SK-N-SH (cell line): Measurements from ENCODE around the gene CAPN5. TPM values are rescaled to one million over a fixed set of nuclear protein-coding genes. Genes with fewer than 3 reads are reported as not detected.

Experiments
- CTCF ChIA-PET: fragments of 300-600, 350-600 bp; formaldehyde crosslinking; extraction: SDS; loops from one replicate; lab custom pipeline; 2021; lab: Yijun Ruan, JAX
- POLR2A ChIA-PET: fragments of 350-600 bp; sonication (Branson Sonifier 250); formaldehyde crosslinking; extraction: SDS; loops from one replicate; lab custom pipeline; 2020; ENCODE audit warnings: antibody characterized with exemption, inconsistent platforms; lab: Yijun Ruan, JAX
- DNase-seq: peaks from one replicate; pipeline ENCODE4 v3.0.0; 2012
- H2AFZ ChIP-seq: fragments of 200-600 bp; sonication (generic); 2 replicates; pipeline ENCODE4 v1.8.1; 2016; ENCODE audit warnings: antibody characterized with exemption, mild to moderate bottlenecking, low read depth
- H3F3A ChIP-seq: fragments of 200-600 bp; sonication (generic); replicated peaks from 2 replicates; pipeline ENCODE3; 2016; ENCODE audit warnings: antibody characterized with exemption, mild to moderate bottlenecking; ENCODE audit not compliant: insufficient read depth
- H3K27ac ChIP-seq, 2 experiments: fragments of 200-500 bp in 1 of 2; fragments of 200-600 bp in 1 of 2; sonication (Bioruptor generic) in 1 of 2; sonication (generic), shearing (Covaris generic) in 1 of 2; 2 replicates each; pipeline versions ENCODE4 v1.5.1 to v1.6.1; 2014 to 2016; ENCODE audit warnings: low read depth in 2 of 2, inconsistent platforms in 1 of 2, low read length in 1 of 2, mild to moderate bottlenecking in 1 of 2, mixed read lengths in 1 of 2
- H3K27me3 ChIP-seq: fragments of 200-600 bp; sonication (generic), shearing (Covaris generic); 2 replicates; pipeline ENCODE4 v1.6.1; 2016; ENCODE audit warnings: mixed run types; ENCODE audit not compliant: insufficient read depth
- H3K36me3 ChIP-seq, 2 experiments: fragments of 200-500 bp in 1 of 2; fragments of 200-600 bp in 1 of 2; sonication (Bioruptor generic) in 1 of 2; sonication (generic) in 1 of 2; replicated peaks in 1 of 2; 2 replicates each; pipeline versions ENCODE3 to v1.5.1; 2014 to 2016; ENCODE audit warnings: low read length in 1 of 2, mild to moderate bottlenecking in 1 of 2; ENCODE audit not compliant: insufficient read depth in 2 of 2, control insufficient read depth in 1 of 2
- H3K4me1 ChIP-seq, 2 experiments: fragments of 200-500 bp in 1 of 2; fragments of 200-600 bp in 1 of 2; sonication (Bioruptor generic) in 1 of 2; sonication (generic), shearing (Covaris generic) in 1 of 2; 2 replicates each; pipeline versions ENCODE4 v1.5.1 to v1.6.1; 2014 to 2016; ENCODE audit warnings: low read depth in 1 of 2, low read length in 1 of 2, mixed run types in 1 of 2; ENCODE audit not compliant: insufficient read depth in 2 of 2, control insufficient read depth in 1 of 2
- H3K4me2 ChIP-seq: fragments of 200-600 bp; sonication (generic), shearing (Covaris generic); 2 replicates; pipeline ENCODE4 v1.6.1; 2017; ENCODE audit warnings: mixed run types
- H3K4me3 ChIP-seq, 2 experiments: fragments of 200-500 bp in 1 of 2; fragments of 200-600 bp in 1 of 2; sonication (Bioruptor generic) in 1 of 2; sonication (generic), shearing (Covaris generic) in 1 of 2; 2 replicates each; pipeline versions ENCODE4 v1.5.1 to v1.8.1; 2014 to 2016; ENCODE audit warnings: low read depth in 2 of 2, inconsistent platforms in 1 of 2, low read length in 1 of 2, mild to moderate bottlenecking in 1 of 2, mixed read lengths in 1 of 2, moderate library complexity in 1 of 2
- H3K79me2 ChIP-seq: fragments of 200-600 bp; sonication (generic); 2 replicates; pipeline ENCODE4 v1.8.1; 2017; ENCODE audit warnings: mild to moderate bottlenecking; ENCODE audit not compliant: insufficient read depth
- H3K9ac ChIP-seq: fragments of 200-600 bp; sonication (generic); 2 replicates; pipeline ENCODE4 v1.6.1; 2017; ENCODE audit warnings: mixed run types
- H3K9me2 ChIP-seq: fragments of 200-600 bp; sonication (generic); 2 replicates; pipeline ENCODE4 v1.6.1; 2017; ENCODE audit warnings: mixed run types
- H3K9me3 ChIP-seq: fragments of 200-600 bp; sonication (generic); 2 replicates; pipeline ENCODE4 v1.6.1; 2017; ENCODE audit warnings: mixed run types, mild to moderate bottlenecking, moderate library complexity
- H4K20me1 ChIP-seq: fragments of 200-600 bp; sonication (generic); 2 replicates; pipeline ENCODE4 v1.6.1; 2017; ENCODE audit warnings: mild to moderate bottlenecking, mixed run types; ENCODE audit not compliant: insufficient read depth
- CTCF ChIP-seq: fragments of 200-600 bp; sonication (generic); IDR thresholded peaks from 2 replicates; pipeline ENCODE4 v1.6.1; 2017; ENCODE audit warnings: antibody characterized with exemption, mild to moderate bottlenecking, moderate library complexity
- GATA2 ChIP-seq: sonication (generic); formaldehyde crosslinking; IDR thresholded peaks from 2 replicates; pipeline ENCODE4 v1.5.0; 2020; ENCODE audit warnings: mild to moderate bottlenecking, missing genetic modification reagents
- MXI1 ChIP-seq: IDR thresholded peaks from 2 replicates; pipeline ENCODE4 v1.6.1; 2012; ENCODE audit warnings: mild to moderate bottlenecking, low read depth, low read length, improper control_type of control experiment
- RAD21 ChIP-seq: IDR thresholded peaks from 2 replicates; pipeline ENCODE4 v1.6.1; 2012; ENCODE audit warnings: mild to moderate bottlenecking, low read length
- SMC3 ChIP-seq: IDR thresholded peaks from 2 replicates; pipeline ENCODE4 v1.6.1; 2012; ENCODE audit warnings: low read depth, low read length, improper control_type of control experiment
- YY1 ChIP-seq: IDR thresholded peaks from 2 replicates; pipeline ENCODE4 v1.4.0; 2012; ENCODE audit warnings: low read depth, mild to moderate bottlenecking
- WGBS: methylation state at CpG from one replicate; pipeline ENCODE4 v1.1.6; 2017; ENCODE audit warnings: low lambda C conversion rate; 5-methylcytosine and 5-hydroxymethylcytosine counted together
- polyA plus RNA-seq, 3 experiments: library from polyadenylated mRNA; depleted of rRNA; stranded (reverse); fragments of >200 nt; gene quantifications; 2 replicates each; pipeline ENCODE4 v1.2.3, GENCODE V29; 2012
- TF ChIP-seq, protein P1 (sequence below): IDR thresholded peaks from 2 replicates; pipeline ENCODE4 v1.6.1; 2012; ENCODE audit warnings: mild to moderate bottlenecking, low read depth, low read length, moderate library complexity
- TF ChIP-seq, protein P2 (sequence below): fragments of 150-350 bp; IDR thresholded peaks from 2 replicates; pipeline ENCODE4 v1.6.1; 2016; ENCODE audit warnings: mild to moderate bottlenecking, low read depth, low read length

Gene CAPN5
- polyA plus RNA-seq, 1 of the 3 experiments (the other 2 are of a cell fraction): 33.1 TPM

DNA sequence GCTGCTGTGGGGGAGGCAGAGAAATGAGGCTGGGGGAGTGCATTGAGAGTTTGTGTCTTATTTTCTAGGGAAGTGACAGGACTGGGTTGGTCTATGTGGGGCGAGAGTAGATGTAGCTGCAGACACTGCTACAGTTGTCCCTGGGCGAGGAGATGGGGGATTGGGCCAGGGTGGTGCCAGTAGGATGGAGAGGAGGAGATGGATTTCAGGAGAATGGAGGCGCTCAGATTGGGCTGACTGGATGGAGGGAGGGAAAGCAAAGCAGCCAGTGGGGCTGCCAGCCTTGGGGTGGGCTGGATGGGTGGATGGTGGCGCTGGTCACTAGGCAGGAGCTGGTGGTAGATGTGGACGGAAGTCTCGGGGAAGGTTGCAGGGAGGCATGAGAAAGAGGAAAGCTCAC is 45.2 kb downstream of the CAPN5 start (continued):
- no peak for TF ChIP-seq CTCF

- no peak overlapping the region for H3K27ac ChIP-seq
- H3F3A ChIP-seq: peaks cover 12% of the 10 kb centered on the region
- H3K36me3 ChIP-seq: no peaks in the 10 kb centered on the region
- no peaks in the 10 kb centered on the region for H3K9me2 ChIP-seq
- no peaks in the 10 kb centered on the region for H4K20me1 ChIP-seq
- no peak overlapping the region for H3K9ac ChIP-seq
- peaks cover 10 to 31% of the 10 kb centered on the region in 2 experiments; a peak in 3 of 4 replicates for H3K4me1 ChIP-seq
- no peak overlapping the region for H3K4me3 ChIP-seq
- no peak overlapping the region for H3K4me2 ChIP-seq
- peaks cover 10% of the 10 kb centered on the region; the same call in 1 of the 2 replicates for H3K79me2 ChIP-seq
- 88% methylated on average over 15 of the region's 20 CpGs for WGBS
- TF ChIP-seq YY1: no peak
- no peak for TF ChIP-seq MXI1
- TF ChIP-seq, protein P1, sequence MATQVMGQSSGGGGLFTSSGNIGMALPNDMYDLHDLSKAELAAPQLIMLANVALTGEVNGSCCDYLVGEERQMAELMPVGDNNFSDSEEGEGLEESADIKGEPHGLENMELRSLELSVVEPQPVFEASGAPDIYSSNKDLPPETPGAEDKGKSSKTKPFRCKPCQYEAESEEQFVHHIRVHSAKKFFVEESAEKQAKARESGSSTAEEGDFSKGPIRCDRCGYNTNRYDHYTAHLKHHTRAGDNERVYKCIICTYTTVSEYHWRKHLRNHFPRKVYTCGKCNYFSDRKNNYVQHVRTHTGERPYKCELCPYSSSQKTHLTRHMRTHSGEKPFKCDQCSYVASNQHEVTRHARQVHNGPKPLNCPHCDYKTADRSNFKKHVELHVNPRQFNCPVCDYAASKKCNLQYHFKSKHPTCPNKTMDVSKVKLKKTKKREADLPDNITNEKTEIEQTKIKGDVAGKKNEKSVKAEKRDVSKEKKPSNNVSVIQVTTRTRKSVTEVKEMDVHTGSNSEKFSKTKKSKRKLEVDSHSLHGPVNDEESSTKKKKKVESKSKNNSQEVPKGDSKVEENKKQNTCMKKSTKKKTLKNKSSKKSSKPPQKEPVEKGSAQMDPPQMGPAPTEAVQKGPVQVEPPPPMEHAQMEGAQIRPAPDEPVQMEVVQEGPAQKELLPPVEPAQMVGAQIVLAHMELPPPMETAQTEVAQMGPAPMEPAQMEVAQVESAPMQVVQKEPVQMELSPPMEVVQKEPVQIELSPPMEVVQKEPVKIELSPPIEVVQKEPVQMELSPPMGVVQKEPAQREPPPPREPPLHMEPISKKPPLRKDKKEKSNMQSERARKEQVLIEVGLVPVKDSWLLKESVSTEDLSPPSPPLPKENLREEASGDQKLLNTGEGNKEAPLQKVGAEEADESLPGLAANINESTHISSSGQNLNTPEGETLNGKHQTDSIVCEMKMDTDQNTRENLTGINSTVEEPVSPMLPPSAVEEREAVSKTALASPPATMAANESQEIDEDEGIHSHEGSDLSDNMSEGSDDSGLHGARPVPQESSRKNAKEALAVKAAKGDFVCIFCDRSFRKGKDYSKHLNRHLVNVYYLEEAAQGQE: no peak
- no peak for TF ChIP-seq GATA2 (CRISPR knock-in tag)
- H3K9me3 ChIP-seq: no peaks in the 10 kb centered on the region
- ChIA-PET POLR2A (no interaction called here), CTCF (interaction anchor here (0.6 to 11.2 kb wide), 22 partner anchors 7 to 1168 kb away, joined by 3 to 111 read pairs (median 4); partner anchors contain the start of gene MYO7A)
- no peak for DNase-seq
- no peak overlapping the region for H2AFZ ChIP-seq
- H3K27me3 ChIP-seq: no peaks in the 10 kb centered on the region
Measured at GRCh38 chr11:77112641-77113381, 46.0 kb downstream of the CAPN5 start.

DNA sequence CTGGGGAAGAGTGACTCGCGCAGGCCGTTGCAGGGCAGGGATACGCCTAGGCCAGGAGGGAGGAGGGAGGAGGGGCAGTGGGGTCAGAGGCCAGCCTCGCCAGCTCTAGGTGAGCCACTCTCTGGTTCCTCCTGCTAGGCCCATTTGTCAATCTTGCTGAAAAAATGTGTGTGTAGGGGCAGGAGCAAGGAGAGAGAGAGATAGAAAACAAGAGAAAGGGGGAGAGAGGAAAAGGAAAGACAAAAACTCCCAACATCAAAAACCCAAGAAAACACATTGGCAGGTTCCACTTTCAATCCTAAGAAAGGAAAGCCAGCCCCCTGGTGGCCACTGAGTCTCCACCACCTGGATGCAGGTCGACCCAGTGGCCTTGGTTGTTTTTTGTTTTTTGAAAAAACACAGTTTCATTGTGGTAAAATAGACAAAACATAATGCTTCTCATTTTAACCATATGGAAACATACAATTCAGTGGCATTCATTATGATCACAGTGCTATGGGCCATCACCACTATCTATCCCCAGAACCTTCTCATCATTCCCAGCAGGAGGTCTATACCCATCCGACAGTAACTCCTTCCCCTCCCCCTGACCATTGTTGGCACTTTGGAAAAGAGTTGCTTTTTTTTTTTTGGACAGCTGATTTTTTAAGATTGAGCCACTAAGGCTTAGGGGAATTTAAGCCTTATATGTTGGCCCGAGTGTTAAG is 46.8 kb downstream of the CAPN5 start:
- Histone ChIP-seq H3K9ac (no peak overlapping the region), H3K4me2 (no peak overlapping the region), H3K4me3 (no peak overlapping the region; a peak in 1 of 4 replicates), H3K36me3 (peaks cover 0 to 4% of the 10 kb centered on the region in 2 experiments), H3K79me2 (peaks cover 10% of the 10 kb centered on the region; the same call in 1 of the 2 replicates), H3K27me3 (no peaks in the 10 kb centered on the region), H4K20me1 (no peaks in the 10 kb centered on the region), H3K4me1 (peaks cover 3 to 27% of the 10 kb centered on the region in 2 experiments; a peak in 3 of 4 replicates), H3K27ac (no peak overlapping the region), H3K9me2 (no peaks in the 10 kb centered on the region), H3K9me3 (no peaks in the 10 kb centered on the region), H3F3A (peaks cover 10% of the 10 kb centered on the region), H2AFZ (no peak overlapping the region)
- ChIA-PET CTCF (interaction anchor here (0.6 to 11.2 kb wide), 21 partner anchors 8 to 1169 kb away, joined by 3 to 111 read pairs (median 5); partner anchors contain the start of gene MYO7A), POLR2A (no interaction called here)
- 68% methylated on average over 8 of the region's 8 CpGs for WGBS
- peak; percentile 74 for DNase-seq
- TF ChIP-seq, protein P2, sequence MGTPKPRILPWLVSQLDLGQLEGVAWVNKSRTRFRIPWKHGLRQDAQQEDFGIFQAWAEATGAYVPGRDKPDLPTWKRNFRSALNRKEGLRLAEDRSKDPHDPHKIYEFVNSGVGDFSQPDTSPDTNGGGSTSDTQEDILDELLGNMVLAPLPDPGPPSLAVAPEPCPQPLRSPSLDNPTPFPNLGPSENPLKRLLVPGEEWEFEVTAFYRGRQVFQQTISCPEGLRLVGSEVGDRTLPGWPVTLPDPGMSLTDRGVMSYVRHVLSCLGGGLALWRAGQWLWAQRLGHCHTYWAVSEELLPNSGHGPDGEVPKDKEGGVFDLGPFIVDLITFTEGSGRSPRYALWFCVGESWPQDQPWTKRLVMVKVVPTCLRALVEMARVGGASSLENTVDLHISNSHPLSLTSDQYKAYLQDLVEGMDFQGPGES: no peak
- peak; percentile 65 for TF ChIP-seq CTCF
- peak; percentile 67 for TF ChIP-seq RAD21
- TF ChIP-seq SMC3: peak; percentile 65
